ENCODE results near the gene KASH5.

DNA sequence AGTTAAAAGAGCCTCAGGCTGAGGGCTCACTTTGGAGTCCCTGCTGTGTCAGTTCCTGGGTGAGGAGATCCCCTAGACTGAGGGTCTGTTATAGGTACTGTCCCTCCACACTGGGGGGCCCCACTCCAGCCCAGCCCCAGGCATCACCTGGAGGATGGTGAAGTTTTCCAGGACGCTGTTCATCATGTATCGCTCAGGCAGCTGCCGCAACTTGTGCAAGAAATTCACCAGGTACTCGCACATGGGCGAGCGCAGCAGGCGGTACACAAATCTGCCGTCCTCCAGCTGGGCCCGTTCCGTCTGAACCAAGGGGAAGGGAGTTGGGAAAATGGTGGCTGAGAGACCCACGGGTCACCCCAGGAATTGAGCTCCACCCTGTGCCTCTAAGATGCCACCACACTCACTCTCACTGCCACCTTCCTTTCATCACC is 45.7 kb upstream of the KASH5 start:
- TF ChIP-seq EZH2 (optimal IDR thresholded peaks at IDR 0.05; ENCODE audit: low read depth, low read length) (no peak), EZH2phosphoT487 (IDR thresholded peaks at IDR 0.05; ENCODE audit: low read length) (no peak)
- TF ChIP-seq, protein P1, sequence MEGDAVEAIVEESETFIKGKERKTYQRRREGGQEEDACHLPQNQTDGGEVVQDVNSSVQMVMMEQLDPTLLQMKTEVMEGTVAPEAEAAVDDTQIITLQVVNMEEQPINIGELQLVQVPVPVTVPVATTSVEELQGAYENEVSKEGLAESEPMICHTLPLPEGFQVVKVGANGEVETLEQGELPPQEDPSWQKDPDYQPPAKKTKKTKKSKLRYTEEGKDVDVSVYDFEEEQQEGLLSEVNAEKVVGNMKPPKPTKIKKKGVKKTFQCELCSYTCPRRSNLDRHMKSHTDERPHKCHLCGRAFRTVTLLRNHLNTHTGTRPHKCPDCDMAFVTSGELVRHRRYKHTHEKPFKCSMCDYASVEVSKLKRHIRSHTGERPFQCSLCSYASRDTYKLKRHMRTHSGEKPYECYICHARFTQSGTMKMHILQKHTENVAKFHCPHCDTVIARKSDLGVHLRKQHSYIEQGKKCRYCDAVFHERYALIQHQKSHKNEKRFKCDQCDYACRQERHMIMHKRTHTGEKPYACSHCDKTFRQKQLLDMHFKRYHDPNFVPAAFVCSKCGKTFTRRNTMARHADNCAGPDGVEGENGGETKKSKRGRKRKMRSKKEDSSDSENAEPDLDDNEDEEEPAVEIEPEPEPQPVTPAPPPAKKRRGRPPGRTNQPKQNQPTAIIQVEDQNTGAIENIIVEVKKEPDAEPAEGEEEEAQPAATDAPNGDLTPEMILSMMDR (IDR thresholded peaks at IDR 0.05; ENCODE audit: low read length), result no peak

All from MM.1S (cell line).